ELR (cell line): Measurements from ENCODE around the gene ITIH2.
"Not testable (repeated sequence)": the region's sequence is repeated elsewhere in the genome, so short reads cannot be mapped to it uniquely, and the experiment has no call there.

Source experiments
- DNase-seq: peaks from one replicate; pipeline ENCODE4 v3.0.0-alpha.2; 2015; ENCODE audit warnings: low read depth

Gene ITIH2

DNA sequence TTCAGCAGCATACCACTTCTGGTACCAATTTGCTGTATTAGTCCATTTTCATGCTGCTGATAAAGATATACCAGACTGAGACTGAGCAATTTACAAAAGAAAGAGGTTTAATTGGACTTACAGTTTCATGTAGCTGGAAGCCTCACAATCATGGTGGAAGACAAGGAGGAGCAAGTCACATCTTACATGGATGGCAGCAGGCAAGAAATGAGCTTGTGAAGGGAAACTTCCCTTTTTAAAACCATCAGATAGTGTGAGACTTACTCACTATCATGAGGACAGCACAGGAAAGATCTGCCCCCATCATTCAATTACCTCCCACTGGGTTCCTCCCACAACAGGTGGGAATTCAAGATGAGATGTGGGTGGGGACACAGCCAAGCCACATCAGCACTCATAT lies 9.9 kb upstream of the ITIH2 start:
- DNase-seq = not testable (repeated sequence)

DNA sequence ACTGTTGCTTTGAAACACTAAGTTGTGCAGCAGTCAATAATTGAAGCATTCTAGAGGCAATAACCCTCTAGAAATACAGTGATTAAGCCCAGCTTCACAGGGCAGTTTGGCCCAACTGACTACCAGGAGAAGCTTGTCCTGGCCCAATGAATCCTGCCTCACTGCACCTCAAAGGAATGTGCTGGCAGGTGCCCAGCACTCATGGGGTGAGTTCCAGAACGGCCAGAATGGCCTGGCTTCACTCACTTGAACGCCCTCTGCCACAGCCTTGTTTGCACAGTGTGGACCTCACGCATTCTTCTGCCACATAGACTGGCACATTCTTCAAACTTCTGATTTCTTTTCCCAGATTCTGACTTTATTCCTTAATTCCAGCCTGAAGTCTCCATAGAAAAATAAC lies 6.6 kb upstream of the ITIH2 start:
- DNase-seq = no peak

DNA sequence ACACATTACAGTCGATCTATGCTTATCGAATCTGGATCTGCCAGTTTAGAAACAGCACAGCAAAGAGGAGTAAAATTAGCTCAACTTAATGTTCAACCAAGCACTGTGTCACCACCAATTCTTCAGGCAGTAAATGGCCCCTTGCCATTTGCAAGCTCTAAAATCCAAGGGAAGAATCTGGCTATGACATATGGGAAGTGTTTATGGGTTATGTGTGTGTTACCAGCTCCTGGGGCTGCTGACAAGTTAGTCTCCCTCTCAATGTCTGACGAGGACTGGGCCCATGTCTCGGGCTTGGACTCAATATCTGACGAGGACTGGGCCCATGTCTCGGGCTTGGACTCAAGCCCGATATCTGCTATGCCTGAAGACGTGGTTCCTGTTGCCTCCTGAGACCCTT lies 5.7 kb upstream of the ITIH2 start:
- no peak for DNase-seq

DNA sequence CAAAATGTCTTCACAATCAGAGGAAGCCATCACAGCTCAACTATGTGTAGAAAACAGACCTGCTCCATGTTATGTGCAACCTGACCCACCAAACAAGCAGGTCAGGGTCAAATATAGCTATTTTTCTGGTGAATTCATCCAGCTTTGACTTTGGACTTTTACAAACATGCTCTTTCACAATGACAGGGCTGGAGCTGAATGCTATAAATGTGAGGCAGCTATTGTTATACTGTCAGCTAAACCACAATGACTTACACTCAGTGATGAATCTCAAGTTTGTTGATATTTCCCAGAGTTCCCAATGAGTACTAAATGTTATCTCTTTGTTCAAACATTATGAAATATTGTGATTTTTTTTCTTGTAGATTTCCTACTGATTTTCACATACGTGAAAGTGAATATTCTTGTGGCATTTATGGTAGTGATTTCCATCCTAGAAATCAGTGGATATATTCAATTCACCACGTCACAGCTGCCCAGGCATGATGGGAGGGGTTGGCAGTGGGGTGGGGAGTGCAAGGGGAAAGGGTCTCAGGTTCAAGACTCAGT lies 2.5 kb upstream of the ITIH2 start:
- peak; percentile 8 for DNase-seq

DNA sequence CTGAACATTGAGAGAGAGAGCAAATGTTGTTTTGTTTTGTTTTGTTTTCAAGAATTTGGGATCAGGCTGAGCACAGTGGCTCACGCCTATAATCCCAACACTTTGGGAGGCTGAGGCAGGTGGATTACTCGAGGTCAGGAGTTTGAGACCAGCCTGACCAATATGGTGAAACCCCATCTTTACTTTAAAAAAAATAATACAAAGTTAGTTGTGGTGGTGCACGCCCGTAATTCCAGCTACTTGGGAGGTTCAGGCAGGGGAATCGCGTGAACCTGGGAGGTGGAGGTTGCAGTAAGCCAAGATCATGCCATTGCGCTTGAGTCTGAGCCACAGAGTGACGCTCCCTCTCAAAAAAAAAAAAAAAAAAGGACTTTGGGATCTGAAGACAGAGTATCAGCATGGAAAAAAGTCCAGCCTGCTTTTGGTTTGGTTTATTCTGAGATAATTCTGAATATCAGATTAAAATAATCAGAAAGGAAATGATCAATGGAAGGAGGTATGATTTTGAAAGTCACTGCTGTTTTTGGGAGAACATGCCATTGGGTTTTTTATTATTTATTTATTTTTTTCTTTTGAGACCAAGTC lies 1.9 kb upstream of the ITIH2 start:
- no peak for DNase-seq

DNA sequence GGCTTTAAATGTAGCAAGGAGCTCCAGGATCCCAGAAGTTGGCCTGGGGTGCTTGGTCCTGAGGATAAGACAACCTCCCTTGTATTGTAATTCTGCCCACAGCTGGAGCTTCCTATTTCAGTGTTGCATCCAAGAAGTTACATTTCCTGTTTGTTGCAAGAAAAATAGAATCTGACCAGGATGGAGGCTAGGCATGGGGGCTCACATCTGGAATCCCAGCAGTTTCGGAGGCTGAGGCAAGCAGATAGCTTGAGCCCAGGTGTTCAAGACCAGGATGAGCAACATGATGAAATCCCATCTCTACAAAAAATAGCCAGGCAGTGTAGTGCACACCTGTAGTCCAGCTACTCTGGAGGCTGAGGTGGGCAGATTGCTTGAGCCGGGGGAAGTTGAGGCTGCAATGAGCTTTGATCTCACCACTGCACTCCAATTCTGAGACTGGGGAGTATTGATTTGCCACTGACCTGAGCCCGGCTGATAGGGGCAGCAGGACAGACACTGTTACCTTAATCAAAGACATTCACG lies 766 bp upstream of the ITIH2 start:
- no peak for DNase-seq

DNA sequence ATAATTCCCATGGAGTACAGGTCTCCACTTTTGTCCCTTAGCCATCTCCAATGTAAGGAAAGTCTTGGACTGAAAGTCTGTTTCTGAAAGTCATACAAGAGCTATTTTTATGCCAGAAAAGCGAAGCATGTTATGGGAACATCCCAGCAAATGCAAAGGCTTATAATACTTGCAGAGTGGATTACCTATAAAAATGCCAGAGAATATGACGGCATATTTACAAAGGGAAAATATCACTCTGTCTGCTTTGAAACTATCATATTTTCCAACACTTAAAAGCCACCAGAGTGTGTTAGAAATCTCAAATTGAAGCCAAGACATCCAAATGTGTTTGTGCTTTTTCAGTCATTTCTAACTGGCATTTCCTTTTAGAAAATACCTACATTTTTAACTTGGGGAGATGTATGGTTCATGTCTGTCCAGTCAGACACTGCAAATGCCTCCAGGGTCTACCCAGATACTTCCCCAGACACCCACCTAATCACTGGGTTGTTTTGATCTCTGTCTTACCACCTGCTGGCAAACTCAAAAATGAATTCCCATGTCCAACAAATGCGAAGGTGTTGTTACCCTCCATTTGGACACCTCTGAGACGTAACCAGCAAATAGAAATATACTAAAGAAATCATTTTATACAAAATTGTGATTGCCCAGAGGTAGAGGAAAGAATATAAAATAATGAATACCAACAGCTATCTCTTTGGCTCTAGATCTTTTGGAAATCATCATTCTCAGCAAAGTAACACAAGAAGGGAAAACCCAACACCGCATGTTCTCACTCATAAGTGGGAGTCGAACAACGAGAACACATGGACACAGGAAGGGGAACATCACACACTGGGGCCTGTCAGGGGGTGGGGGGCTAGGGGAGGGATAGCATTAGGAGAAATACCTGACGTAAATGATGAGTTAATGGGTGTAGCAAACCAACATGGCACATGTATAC lies 1.2 kb downstream of the ITIH2 start:
- DNase-seq = no peak

DNA sequence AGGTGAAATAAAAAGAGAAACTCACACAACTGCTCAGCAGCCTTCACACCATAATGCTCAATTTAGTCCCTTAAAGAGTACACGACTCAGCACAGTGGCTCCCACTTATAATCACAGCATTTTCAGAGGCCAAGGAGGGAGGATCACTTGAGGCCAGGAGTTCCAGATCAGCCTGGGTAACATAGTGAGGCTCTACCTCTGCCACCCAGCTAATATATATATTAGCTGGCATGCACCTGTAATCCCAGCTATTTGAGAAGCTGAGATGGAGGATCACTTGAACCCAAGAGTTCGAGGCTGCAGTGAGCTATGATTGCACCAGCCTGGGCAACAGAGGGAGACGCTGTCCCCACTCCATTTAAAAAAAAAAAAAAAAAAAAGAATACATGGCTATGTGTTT lies 2.2 kb downstream of the ITIH2 start:
- no peak for DNase-seq

DNA sequence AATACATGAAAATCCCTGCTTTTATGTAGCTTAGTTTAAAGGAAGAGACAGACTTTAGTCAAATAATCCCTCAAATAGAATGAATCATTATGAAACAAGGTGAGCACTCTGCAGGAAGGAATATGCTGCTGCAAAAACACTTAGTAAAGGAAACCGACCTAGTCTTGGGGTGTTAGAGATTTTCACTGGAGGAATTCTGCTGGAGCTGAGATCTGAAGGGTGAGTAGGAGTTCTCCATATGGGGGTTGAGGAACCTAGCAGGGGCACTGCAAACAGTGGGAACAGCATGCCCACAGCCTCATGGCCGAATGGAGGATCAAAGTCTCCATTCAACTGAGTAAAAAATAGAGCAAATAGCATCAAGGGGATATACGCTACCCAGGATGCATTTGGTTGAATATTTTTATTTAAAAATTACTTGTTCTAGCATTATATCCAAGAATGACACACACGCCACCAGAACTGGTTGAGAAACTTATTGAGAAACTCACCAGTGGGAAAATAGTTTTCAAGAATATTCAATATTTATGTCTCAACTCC lies 3.5 kb downstream of the ITIH2 start:
- DNase-seq = no peak

DNA sequence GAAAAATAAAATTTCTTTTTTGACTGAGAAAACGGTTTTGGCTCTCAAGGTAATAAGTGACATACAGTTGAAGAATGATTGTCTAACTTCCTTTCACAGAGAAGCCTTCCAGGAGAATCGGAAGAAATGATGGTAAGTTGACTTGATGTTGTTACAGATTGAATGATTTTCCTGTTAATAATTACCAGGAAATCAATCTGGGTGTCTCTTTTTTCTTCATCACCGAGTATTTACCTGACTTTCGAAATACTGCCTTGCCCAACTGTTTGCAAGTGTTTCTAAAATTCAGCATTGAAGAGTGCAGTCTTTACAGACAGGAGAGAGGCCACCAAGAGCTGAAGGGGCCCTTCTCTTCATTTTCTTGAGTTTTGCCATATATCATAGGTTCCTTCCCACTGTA lies 4.0 kb downstream of the ITIH2 start:
- no peak for DNase-seq

DNA sequence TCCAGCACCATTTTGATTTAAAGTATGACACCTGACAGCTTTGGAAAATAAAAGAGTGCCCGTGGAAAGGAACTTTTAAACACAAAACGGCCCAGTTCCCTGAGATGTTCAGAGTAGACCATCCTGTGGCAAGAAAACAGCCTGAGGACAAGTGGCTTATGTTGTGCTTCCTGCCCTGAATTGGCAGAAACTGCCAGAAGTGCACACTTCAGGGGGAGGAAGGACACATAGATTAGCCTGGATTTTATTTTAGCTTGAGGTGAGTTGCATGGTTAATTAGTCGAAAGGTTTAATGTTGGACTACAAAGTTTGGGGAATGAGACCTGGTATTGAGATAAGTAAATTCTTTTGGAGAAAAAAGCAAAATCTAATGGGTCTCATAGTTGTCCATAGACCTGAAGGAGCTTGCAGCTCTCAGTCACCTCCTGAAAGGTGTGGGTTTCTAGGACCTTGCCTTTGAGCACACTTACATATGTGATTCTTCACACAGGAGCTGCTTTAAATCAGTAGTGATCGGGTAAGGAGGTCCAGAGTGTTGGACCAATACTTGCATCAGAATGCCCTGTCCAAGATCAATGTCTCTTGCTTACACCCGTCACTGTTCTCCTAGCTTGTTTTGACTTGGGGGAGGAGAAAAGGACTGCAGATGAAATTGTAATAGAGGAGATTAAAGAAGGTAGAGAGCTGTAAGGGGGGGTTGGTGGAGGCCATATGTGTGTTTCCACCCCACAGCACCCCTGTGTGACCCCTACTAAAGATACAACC lies 4.9 kb downstream of the ITIH2 start:
- no peak for DNase-seq

DNA sequence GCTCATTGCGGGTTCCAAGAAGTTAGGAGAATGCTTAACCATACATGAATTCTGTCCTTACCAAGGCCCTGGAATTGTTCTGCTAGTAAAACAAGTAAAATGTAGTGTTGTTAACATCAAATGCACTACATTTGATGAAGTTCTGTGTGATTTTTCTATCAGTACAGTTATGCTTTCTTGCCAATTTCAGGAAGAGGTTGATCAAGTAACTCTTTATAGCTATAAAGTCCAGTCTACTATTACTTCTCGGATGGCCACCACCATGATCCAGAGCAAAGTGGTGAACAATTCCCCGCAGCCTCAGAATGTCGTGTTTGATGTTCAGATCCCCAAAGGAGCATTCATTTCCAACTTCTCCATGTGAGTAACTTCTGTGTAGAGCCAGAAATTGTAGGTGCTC lies 5.7 kb downstream of the ITIH2 start:
- DNase-seq = no peak

DNA sequence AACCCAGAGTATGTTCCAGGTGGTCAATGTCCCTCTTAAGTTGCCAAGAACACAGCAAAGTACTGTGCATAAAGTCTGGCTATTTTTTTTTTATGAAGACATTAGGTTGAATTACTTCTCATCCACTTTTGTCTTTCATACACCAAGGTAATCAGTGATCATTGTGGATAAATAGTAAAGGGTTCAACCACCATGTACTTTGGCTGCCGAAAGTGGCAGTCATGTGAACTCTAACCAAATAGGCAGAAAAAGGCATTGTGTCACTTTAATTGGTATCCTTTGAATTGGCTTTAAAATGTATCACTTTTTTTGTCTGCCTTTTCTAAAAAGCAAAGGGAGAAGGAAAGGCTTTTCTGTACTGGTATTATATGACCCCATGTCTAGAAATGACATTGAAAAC lies 7.3 kb downstream of the ITIH2 start:
- DNase-seq = no peak

DNA sequence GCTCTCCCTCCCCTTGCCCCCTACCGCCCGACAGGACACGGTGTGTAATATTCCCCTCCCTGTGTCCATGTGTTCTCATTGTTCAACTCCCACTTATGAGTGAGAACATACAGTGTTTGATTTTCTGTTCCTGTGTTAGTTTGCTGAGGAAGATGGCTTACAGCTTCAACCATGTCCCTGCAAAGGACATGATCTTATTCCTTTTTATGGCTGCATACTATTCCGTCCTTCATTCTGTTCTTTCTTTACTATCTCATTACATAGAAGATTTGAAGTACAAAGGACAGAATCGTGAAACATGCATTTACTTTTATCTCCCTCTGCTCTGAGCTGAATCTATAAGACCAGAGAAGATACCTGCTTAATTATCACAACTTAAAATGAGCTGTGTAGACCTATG lies 8.0 kb downstream of the ITIH2 start:
- DNase-seq = not testable (repeated sequence)

DNA sequence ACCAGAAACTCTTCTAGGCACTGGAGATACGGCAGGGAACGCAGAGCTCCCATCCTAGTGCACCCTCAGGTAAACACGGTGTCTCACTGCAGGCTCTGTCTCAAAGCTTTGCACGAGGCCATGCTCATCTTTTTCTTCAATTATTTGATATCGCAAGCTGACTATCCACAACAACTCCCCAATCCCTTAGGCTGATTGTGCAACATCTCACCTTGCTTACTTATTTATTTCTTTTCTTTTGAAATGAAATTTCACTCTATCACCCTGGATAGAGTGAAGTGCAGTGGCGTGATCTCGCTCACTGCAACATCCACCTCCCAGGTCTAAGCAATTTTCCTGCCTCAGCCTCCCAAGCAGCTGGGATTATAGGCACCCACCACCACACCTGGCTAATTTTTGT lies 12.4 kb downstream of the ITIH2 start:
- no peak for DNase-seq

DNA sequence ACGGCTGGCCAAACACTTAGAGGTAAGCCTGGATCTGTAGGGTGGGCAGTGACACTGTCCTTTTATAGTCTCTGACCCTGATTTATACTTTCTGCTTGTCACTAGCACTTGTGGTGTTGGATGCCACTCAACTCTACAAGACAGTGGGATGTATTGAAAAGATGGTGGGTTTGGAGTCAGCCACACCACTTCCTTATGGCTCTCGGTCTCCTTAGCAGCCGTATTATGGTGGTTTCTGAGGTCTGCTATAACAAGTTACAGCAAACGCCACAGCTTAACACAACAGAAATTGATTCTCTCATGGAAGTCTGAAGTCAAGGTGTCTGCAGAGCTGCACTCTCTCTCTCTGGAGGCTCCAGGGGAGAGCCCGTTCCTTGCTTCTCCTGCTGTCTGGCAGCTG lies 14.7 kb downstream of the ITIH2 start:
- DNase-seq = no peak

DNA sequence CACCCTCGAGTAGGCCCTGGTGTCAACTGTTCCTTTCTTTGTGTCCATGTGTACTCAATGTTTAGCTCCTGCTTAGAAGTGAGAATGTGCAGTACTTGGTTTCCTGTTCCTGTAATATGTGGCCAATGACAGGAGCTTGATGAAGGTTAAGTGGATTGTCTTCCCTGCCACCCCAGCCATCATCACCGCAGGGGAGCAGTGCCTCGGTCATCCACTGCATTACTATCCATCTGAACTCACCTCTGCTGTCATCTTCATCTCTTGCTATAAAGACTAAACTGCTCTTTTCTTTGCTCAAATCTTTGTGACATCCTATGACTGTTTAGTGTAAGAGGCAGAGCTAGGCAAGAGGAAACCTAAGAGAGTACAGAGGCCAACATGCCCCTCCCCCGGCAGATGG lies 15.6 kb downstream of the ITIH2 start:
- no peak for DNase-seq

DNA sequence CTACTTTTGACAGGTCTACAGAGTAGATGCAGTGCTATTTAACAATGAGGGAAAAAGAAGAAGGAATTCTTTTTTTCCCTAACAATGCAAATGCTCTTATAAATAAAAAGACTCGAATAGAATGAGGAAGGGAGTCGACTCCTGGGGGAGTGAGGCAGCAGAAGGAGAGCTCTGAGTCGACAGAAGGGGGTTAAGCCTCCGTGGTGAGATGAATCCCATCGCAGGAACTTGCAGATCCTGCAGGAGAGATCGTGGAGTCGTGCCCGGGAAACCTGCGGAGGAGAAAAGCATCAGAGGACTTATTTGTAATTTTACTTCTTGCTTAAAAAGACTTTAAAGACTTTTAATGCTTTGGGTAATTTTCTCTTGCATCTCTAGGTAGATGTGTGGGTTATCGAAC lies 17.4 kb downstream of the ITIH2 start:
- DNase-seq = no peak

DNA sequence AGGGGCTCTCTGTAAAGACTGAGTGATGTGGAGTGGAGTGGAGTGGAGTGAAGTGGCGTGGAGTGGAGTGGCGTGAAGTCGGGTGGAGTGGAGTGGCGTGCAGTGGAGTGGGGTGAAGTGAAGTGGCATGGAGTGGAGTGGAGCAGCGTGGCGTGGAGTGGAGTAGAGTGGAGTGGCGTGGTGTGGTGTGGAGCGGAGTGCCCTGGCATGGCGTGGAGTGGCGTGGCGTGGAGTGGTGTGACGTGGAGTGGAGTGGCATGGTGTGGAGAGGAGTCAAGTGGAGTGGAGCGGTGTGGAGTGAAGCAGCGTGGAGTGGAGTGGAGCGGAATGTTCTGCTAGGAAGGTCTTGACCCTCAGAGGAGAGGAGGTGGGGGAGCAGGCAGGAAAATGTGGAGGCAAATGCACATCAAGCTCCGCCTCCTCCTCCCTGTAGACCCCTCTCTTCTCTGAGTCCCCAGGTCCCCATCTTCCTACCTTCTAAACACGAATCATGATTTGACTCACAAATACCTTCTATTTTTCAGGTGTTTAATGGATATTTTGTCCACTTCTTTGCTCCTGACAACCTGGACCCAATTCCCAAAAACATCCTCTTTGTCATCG lies 19.9 kb downstream of the ITIH2 start:
- DNase-seq = no peak

DNA sequence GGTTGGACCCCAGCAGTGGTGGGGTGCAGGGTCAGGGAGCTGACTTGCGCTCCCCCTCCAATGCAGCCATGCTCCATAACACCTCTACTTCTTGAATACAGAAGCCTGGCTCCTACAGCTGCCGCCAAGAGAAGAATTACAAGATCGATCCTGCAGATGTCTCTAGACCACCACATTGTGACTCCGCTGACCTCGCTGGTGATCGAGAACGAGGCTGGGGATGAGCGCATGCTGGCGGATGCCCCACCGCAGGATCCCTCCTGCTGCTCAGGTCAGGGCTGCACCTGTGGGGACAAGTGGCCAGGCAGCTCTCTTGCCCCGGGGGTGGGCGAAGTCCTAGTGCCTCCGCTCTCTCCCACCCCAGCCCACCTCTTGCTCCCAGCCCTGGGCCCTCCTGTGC lies 31.7 kb downstream of the ITIH2 start:
- no peak for DNase-seq

DNA sequence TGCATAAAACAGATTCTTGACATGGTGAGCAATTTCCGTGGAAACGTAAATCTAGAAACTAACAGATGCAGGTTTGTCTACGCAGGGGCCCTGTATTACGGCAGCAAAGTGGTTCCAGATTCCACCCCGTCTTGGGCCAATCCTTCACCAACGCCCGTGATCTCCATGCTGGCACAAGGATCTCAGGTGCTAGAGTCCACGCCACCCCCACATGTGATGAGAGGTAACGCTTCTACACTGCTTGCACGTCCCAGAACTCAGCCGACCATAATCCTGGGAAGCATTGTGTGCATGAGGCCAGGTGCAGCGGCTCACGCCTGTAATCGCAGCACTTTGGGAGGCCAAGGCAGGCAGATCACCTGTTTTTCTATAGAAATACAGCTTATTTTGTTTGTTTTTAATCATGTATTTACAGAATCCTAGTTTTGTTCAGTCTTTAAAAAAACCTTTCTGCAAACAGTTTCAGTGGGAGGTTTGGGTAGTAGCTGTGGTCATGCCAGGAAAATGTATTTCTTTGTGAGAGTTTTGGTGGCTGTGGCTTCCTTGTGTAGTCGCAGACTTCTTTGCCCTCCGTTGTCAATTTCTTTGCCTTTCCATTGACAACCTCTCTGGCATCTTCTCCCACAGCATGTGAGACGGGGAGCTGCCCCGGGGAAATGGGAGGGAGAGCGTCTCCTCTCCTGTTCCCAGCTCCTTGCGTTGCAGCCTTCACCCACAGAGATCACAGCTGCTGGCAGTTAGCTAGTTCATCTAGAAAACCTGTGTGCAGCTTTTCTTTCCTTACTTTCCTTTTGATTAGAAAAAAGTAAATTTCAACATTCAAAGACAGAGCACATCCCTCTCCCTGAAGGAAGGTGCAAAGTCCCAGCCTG lies 35.7 kb downstream of the ITIH2 start:
- DNase-seq = no peak
